ENCODE results near the gene MACF1.

GRCh38 chr1:39434797-39435395 lies 230.4 kb downstream of the MACF1 start:
- TF ChIP-seq TAF1 (IDR thresholded peaks at IDR 0.05; ENCODE audit: borderline replicate concordance, low read depth, low read length): no peak
- TF ChIP-seq POLR2A (IDR thresholded peaks at IDR 0.05; ENCODE audit: low read depth, low read length): no peak
- no peak for TF ChIP-seq POLR2AphosphoS5 (IDR thresholded peaks at IDR 0.05; ENCODE audit: low read depth, low read length)
